Activated CD4-positive, alpha-beta memory T cell treated with anti-CD3 and anti-CD28 coated beads for 36 hours (primary cell): Measurements from ENCODE around the gene NKIRAS1. TPM values are rescaled to one million over a fixed set of nuclear protein-coding genes. Genes with fewer than 3 reads are reported as not detected.
"Not testable (repeated sequence)": the region's sequence is repeated elsewhere in the genome, so short reads cannot be mapped to it uniquely, and the experiment has no call there.

Experiments
- CTCF ChIA-PET: fragments of 350-600 bp; sonication (Branson Sonifier 250); formaldehyde crosslinking; loops from one replicate; lab custom pipeline; 2021; ENCODE audit warnings: antibody characterized with exemption, inconsistent platforms; lab: Charles Lee
- POLR2A ChIA-PET: fragments of 350-600 bp; sonication (Branson Sonifier 250); formaldehyde crosslinking; loops from one replicate; lab custom pipeline; 2021; ENCODE audit warnings: antibody characterized with exemption; lab: Charles Lee
- DNase-seq: peaks from one replicate; pipeline ENCODE4 v3.0.0-alpha.2; 2020
- H3K27ac Mint-ChIP-seq: one replicate; pipeline ENCODE4 v1.8.0; 2021; ENCODE audit warnings: mixed read lengths
- H3K27me3 Mint-ChIP-seq: one replicate; pipeline ENCODE4 v1.8.0; 2021; ENCODE audit warnings: mixed read lengths
- H3K36me3 Mint-ChIP-seq: one replicate; pipeline ENCODE4 v1.8.0; 2021; ENCODE audit warnings: mixed read lengths
- H3K4me1 Mint-ChIP-seq: one replicate; pipeline ENCODE4 v1.8.0; 2021; ENCODE audit warnings: low read depth, mixed read lengths
- H3K4me3 Mint-ChIP-seq: one replicate; pipeline ENCODE4 v1.8.0; 2021; ENCODE audit warnings: mild to moderate bottlenecking, mixed read lengths
- H3K9me3 Mint-ChIP-seq: one replicate; pipeline ENCODE4 v1.8.0; 2021; ENCODE audit warnings: mixed read lengths
- intact Hi-C: fragments of 100-400 bp; cut with micrococcal nuclease; formaldehyde crosslinking; loops from one replicate; pipeline ENCODE4 v1.15.1; 2023
- total RNA-seq, 2 experiments: library from RNA; stranded (reverse); gene quantifications; one replicate each; pipeline ENCODE4 v1.2.3, GENCODE V29; 2021

NKIRAS1 gene
- total RNA-seq, 2 experiments from 2014 or later, result 3.9 TPM

GRCh38 chr3:23865595-23866396, 51.0 kb downstream of the NKIRAS1 start:
- peaks cover 6% of the 10 kb centered on the region for H3K36me3 Mint-ChIP-seq
- CTCF ChIA-PET, result interaction anchor here (2.0 kb wide), 1 partner anchor 23 kb away, joined by 7 read pairs; no protein-coding TSS in a partner anchor
- no peak overlapping the region for H3K27ac Mint-ChIP-seq
- H3K4me3 Mint-ChIP-seq, result no peak overlapping the region
- no peak for DNase-seq
- H3K27me3 Mint-ChIP-seq, result no peaks in the 10 kb centered on the region
- POLR2A ChIA-PET, result no interaction called here
- H3K4me1 Mint-ChIP-seq, result peaks cover 35% of the 10 kb centered on the region
- intact Hi-C loops, result no loop called here
- H3K9me3 Mint-ChIP-seq, result no peaks in the 10 kb centered on the region

- ChIA-PET POLR2A (no interaction called here), CTCF (interaction anchor here (2.0 kb wide), 1 partner anchor 24 kb away, joined by 7 read pairs; no protein-coding TSS in a partner anchor)
- no peak for DNase-seq
- no peak overlapping the region for H3K4me3 Mint-ChIP-seq
- H3K4me1 Mint-ChIP-seq, result peaks cover 39% of the 10 kb centered on the region
- H3K27me3 Mint-ChIP-seq, result no peaks in the 10 kb centered on the region
- H3K36me3 Mint-ChIP-seq, result peaks cover 6% of the 10 kb centered on the region
- no peaks in the 10 kb centered on the region for H3K9me3 Mint-ChIP-seq
- intact Hi-C loops, result no loop called here
- H3K27ac Mint-ChIP-seq, result no peak overlapping the region
Measured at GRCh38 chr3:23864931-23865330, 51.9 kb downstream of the NKIRAS1 start.

GRCh38 chr3:23863060-23863459, 53.7 kb downstream of the NKIRAS1 start:
- Mint-ChIP-seq H3K9me3 (no peaks in the 10 kb centered on the region), H3K27me3 (no peaks in the 10 kb centered on the region), H3K27ac (no peak overlapping the region), H3K36me3 (peaks cover 6% of the 10 kb centered on the region), H3K4me1 (peaks cover 44% of the 10 kb centered on the region), H3K4me3 (no peak overlapping the region)
- intact Hi-C loops, result no loop called here
- POLR2A ChIA-PET, result no interaction called here
- no peak for DNase-seq
- CTCF ChIA-PET, result no interaction called here

- Mint-ChIP-seq H3K36me3 (peaks cover 6% of the 10 kb centered on the region), H3K27me3 (no peaks in the 10 kb centered on the region), H3K27ac (no peak overlapping the region), H3K4me1 (peaks cover 56% of the 10 kb centered on the region), H3K9me3 (no peaks in the 10 kb centered on the region), H3K4me3 (no peak overlapping the region)
- DNase-seq, result no peak
- intact Hi-C loops, result no loop called here
- CTCF ChIA-PET, result no interaction called here
- POLR2A ChIA-PET, result no interaction called here
Measured at GRCh38 chr3:23861689-23862088, 55.1 kb downstream of the NKIRAS1 start.

GRCh38 chr3:23859839-23860382, 56.9 kb downstream of the NKIRAS1 start:
- POLR2A ChIA-PET, result no interaction called here
- CTCF ChIA-PET, result interaction anchor here (0.6 to 1.1 kb wide), 2 partner anchors 26 to 791 kb away, joined by 3 read pairs; no protein-coding TSS in a partner anchor
- no peak for DNase-seq
- peaks cover 51% of the 10 kb centered on the region for H3K4me1 Mint-ChIP-seq
- no peak overlapping the region for H3K27ac Mint-ChIP-seq
- H3K27me3 Mint-ChIP-seq, result no peaks in the 10 kb centered on the region
- H3K4me3 Mint-ChIP-seq, result no peak overlapping the region
- no peaks in the 10 kb centered on the region for H3K9me3 Mint-ChIP-seq
- intact Hi-C loops, result no loop called here
- peaks cover 6% of the 10 kb centered on the region for H3K36me3 Mint-ChIP-seq

GRCh38 chr3:23859012-23859743, 57.6 kb downstream of the NKIRAS1 start:
- ChIA-PET CTCF (interaction anchor here (1.1 kb wide), 1 partner anchor 25 kb away, joined by 3 read pairs; no protein-coding TSS in a partner anchor), POLR2A (no interaction called here)
- H3K9me3 Mint-ChIP-seq, result no peaks in the 10 kb centered on the region
- peaks cover 6% of the 10 kb centered on the region for H3K36me3 Mint-ChIP-seq
- intact Hi-C loops, result no loop called here
- H3K27me3 Mint-ChIP-seq, result no peaks in the 10 kb centered on the region
- peaks cover 51% of the 10 kb centered on the region for H3K4me1 Mint-ChIP-seq
- no peak overlapping the region for H3K27ac Mint-ChIP-seq
- DNase-seq, result no peak
- H3K4me3 Mint-ChIP-seq, result no peak overlapping the region

- intact Hi-C loops, result no loop called here
- Mint-ChIP-seq H3K27me3 (no peaks in the 10 kb centered on the region), H3K9me3 (peaks cover 4% of the 10 kb centered on the region), H3K4me1 (peaks cover 39% of the 10 kb centered on the region), H3K4me3 (no peak overlapping the region), H3K27ac (no peak overlapping the region), H3K36me3 (peaks cover 18% of the 10 kb centered on the region)
- POLR2A ChIA-PET, result no interaction called here
- CTCF ChIA-PET, result no interaction called here
- no peak for DNase-seq
Measured at GRCh38 chr3:23856286-23856685, 60.5 kb downstream of the NKIRAS1 start.

GRCh38 chr3:23849462-23849861, 67.3 kb downstream of the NKIRAS1 start:
- POLR2A ChIA-PET, CTCF ChIA-PET, DNase-seq, H3K27ac Mint-ChIP-seq, H3K9me3 Mint-ChIP-seq, H3K27me3 Mint-ChIP-seq, intact Hi-C loops, H3K4me1 Mint-ChIP-seq, H3K4me3 Mint-ChIP-seq: not testable (repeated sequence)
- peaks cover 21% of the 10 kb centered on the region for H3K36me3 Mint-ChIP-seq

- Mint-ChIP-seq H3K27ac (no peak overlapping the region), H3K36me3 (peaks cover 4% of the 10 kb centered on the region), H3K4me3 (no peak overlapping the region), H3K27me3 (no peaks in the 10 kb centered on the region), H3K4me1 (peaks cover 17% of the 10 kb centered on the region), H3K9me3 (peaks cover 5% of the 10 kb centered on the region)
- POLR2A ChIA-PET, result no interaction called here
- CTCF ChIA-PET, result no interaction called here
- intact Hi-C loops, result no loop called here
- no peak for DNase-seq
Measured at GRCh38 chr3:23845326-23846216, 71.2 kb downstream of the NKIRAS1 start.

GRCh38 chr3:23843869-23844268, 72.9 kb downstream of the NKIRAS1 start:
- H3K36me3 Mint-ChIP-seq, result peaks cover 2% of the 10 kb centered on the region
- peaks cover 26% of the 10 kb centered on the region for H3K4me1 Mint-ChIP-seq
- H3K4me3 Mint-ChIP-seq, result no peak overlapping the region
- no peak for DNase-seq
- no peaks in the 10 kb centered on the region for H3K27me3 Mint-ChIP-seq
- ChIA-PET POLR2A (no interaction called here), CTCF (no interaction called here)
- no peak overlapping the region for H3K27ac Mint-ChIP-seq
- no peaks in the 10 kb centered on the region for H3K9me3 Mint-ChIP-seq
- intact Hi-C loops, result no loop called here
